HG03175 (cell line): ENCODE measurements around the gene THAP8.
"Not testable (repeated sequence)": the region's sequence is repeated elsewhere in the genome, so short reads cannot be mapped to it uniquely, and the experiment has no call there.

Experiments
- ATAC-seq: cut with Tn5 transposase; IDR thresholded peaks from one replicate; pipeline ENCODE4 v1.9.1; 2021; ENCODE audit warnings: mild to moderate bottlenecking, moderate library complexity; ENCODE audit not compliant: unreplicated experiment

Gene THAP8

GRCh38 chr19:36068810-36069499 is 14.9 kb upstream of the THAP8 start:
- not testable (repeated sequence) for ATAC-seq

GRCh38 chr19:36067681-36068080 is 13.6 kb upstream of the THAP8 start:
- no peak for ATAC-seq

GRCh38 chr19:36064826-36065225 is 10.7 kb upstream of the THAP8 start:
- no peak for ATAC-seq

GRCh38 chr19:36061367-36061766 is 7.3 kb upstream of the THAP8 start:
- no peak for ATAC-seq

- ATAC-seq = no peak
Observed at GRCh38 chr19:36060430-36060829, 6.3 kb upstream of the THAP8 start.

GRCh38 chr19:36059180-36059910 is 5.3 kb upstream of the THAP8 start:
- no peak for ATAC-seq

GRCh38 chr19:36058481-36059179 is 4.5 kb upstream of the THAP8 start:
- no peak for ATAC-seq

GRCh38 chr19:36054733-36055686 is 925 bp upstream of the THAP8 start, which contains the start of gene WDR62:
Gene WDR62, plus strand, starts transcription at chr19:36054897. Its CDS starts 75 bp downstream, at chr19:36054972.
- peak; percentile 76 for ATAC-seq

GRCh38 chr19:36051637-36052036 is 2.4 kb downstream of the THAP8 start:
- ATAC-seq = no peak

- ATAC-seq = no peak
Observed at GRCh38 chr19:36051236-36051635, 2.8 kb downstream of the THAP8 start.

GRCh38 chr19:36049080-36049698 is 4.9 kb downstream of the THAP8 start:
- ATAC-seq = no peak

- no peak for ATAC-seq
Observed at GRCh38 chr19:36047835-36048234, 6.2 kb downstream of the THAP8 start.

- no peak for ATAC-seq
Observed at GRCh38 chr19:36046443-36047050, 7.5 kb downstream of the THAP8 start.

GRCh38 chr19:36043952-36044351 is 10.1 kb downstream of the THAP8 start:
- no peak for ATAC-seq

GRCh38 chr19:36041831-36042230 is 12.3 kb downstream of the THAP8 start:
- no peak for ATAC-seq

- ATAC-seq = not testable (repeated sequence)
Observed at GRCh38 chr19:36041092-36041491, 13.0 kb downstream of the THAP8 start.

GRCh38 chr19:36040495-36040894 is 13.6 kb downstream of the THAP8 start:
- no peak for ATAC-seq

GRCh38 chr19:36032251-36033104 is 21.6 kb downstream of the THAP8 start, which contains the start of gene CLIP3:
Gene CLIP3, minus strand, starts transcription at chr19:36032873. Its CDS starts 516 bp downstream, at chr19:36032357.
- ATAC-seq = no peak

GRCh38 chr19:36031308-36031707 is 22.8 kb downstream of the THAP8 start:
- ATAC-seq = no peak
